Smooth muscle cell (in vitro differentiated cells): Measurements from ENCODE around the gene C2CD2. TPM values are rescaled to one million over a fixed set of nuclear protein-coding genes. Genes with fewer than 3 reads are reported as not detected.

ENCODE experiments used
- DNase-seq: peaks from one replicate; lab custom pipeline; 2025; ENCODE audit not compliant: unreplicated experiment; lab: John Stamatoyannopoulos, UW
- H2AFZ ChIP-seq: fragments of 200-600 bp; sonication (generic); 2 replicates; pipeline ENCODE4 v1.6.0; 2016; ENCODE audit warnings: antibody characterized with exemption, low read depth, mild to moderate bottlenecking
- H3F3A ChIP-seq: fragments of 200-600 bp; sonication (generic); 2 replicates; pipeline ENCODE4 v1.6.0; 2017; ENCODE audit warnings: antibody characterized with exemption, low read depth
- H3K27ac ChIP-seq: fragments of 200-600 bp; sonication (generic); 2 replicates; pipeline ENCODE4 v1.5.1; 2016; ENCODE audit warnings: low read depth, mild to moderate bottlenecking
- H3K27me3 ChIP-seq: fragments of 200-600 bp; sonication (generic); 2 replicates; pipeline ENCODE4 v1.6.1; 2016; ENCODE audit warnings: low read depth, mild to moderate bottlenecking
- H3K36me3 ChIP-seq: fragments of 200-600 bp; sonication (generic); 2 replicates; pipeline ENCODE4 v1.5.1; 2016; ENCODE audit warnings: low read depth
- H3K4me1 ChIP-seq: fragments of 200-600 bp; sonication (generic); 2 replicates; pipeline ENCODE4 v1.5.1; 2016; ENCODE audit warnings: low read depth
- H3K4me2 ChIP-seq: fragments of 200-600 bp; sonication (generic); 2 replicates; pipeline ENCODE4 v1.6.0; 2016; ENCODE audit warnings: mild to moderate bottlenecking
- H3K4me3 ChIP-seq: fragments of 200-600 bp; sonication (generic); 2 replicates; pipeline ENCODE4 v1.5.1; 2016; ENCODE audit warnings: mild to moderate bottlenecking
- H3K79me2 ChIP-seq: fragments of 200-600 bp; sonication (generic); 2 replicates; pipeline ENCODE4 v1.6.0; 2016; ENCODE audit warnings: low read depth, mild to moderate bottlenecking
- H3K9ac ChIP-seq: fragments of 200-600 bp; sonication (generic); 2 replicates; pipeline ENCODE4 v1.6.0; 2016; ENCODE audit warnings: low read depth
- H3K9me3 ChIP-seq: fragments of 200-600 bp; sonication (generic); replicated peaks from 2 replicates; pipeline ENCODE4 v1.5.1; 2016; ENCODE audit warnings: low read depth
- H4K20me1 ChIP-seq: fragments of 200-600 bp; sonication (generic); 2 replicates; pipeline ENCODE4 v1.6.0; 2016; ENCODE audit warnings: low read depth
- CTCF ChIP-seq: fragments of 200-600 bp; sonication (generic); IDR thresholded peaks from 2 replicates; pipeline ENCODE4 v1.5.1; 2017; ENCODE audit warnings: borderline replicate concordance, mild to moderate bottlenecking, antibody characterized with exemption; ENCODE audit not compliant: insufficient read depth, poor library complexity, severe bottlenecking
- WGBS: methylation state at CpG from one replicate; pipeline ENCODE4 v1.1.7; 2016; ENCODE audit warnings: low lambda C conversion rate; 5-methylcytosine and 5-hydroxymethylcytosine counted together
- polyA plus RNA-seq: library from polyadenylated mRNA; unstranded; fragments of >200 nt; fragmentation: Nextera tagmentation; extraction: Ambion mirVana; gene quantifications from 2 replicates; pipeline ENCODE4 v1.2.1, GENCODE V29; 2016
- total RNA-seq: library from RNA; depleted of rRNA; stranded (reverse); fragments of >200 nt; gene quantifications from 2 replicates; pipeline ENCODE4 v1.2.3, GENCODE V29; 2014

The C2CD2 gene
- total and polyA plus RNA-seq, 2 experiments from 2014 or later = 3.4 to 6.1 TPM

- no peaks in the 10 kb centered on the region for H3F3A ChIP-seq
- H4K20me1 ChIP-seq = no peaks in the 10 kb centered on the region
- H3K79me2 ChIP-seq = no peaks in the 10 kb centered on the region
- no peaks in the 10 kb centered on the region for H3K27me3 ChIP-seq
- no peak overlapping the region for H3K4me3 ChIP-seq
- no peak overlapping the region for H3K4me2 ChIP-seq
- no peaks in the 10 kb centered on the region for H3K9me3 ChIP-seq
- H3K4me1 ChIP-seq = no peaks in the 10 kb centered on the region
- WGBS = 90% methylated on average over 20 of the region's 20 CpGs
- no peaks in the 10 kb centered on the region for H3K36me3 ChIP-seq
- H3K27ac ChIP-seq = no peak overlapping the region
- no peak for DNase-seq
- no peak overlapping the region for H3K9ac ChIP-seq
- no peak for TF ChIP-seq CTCF
- H2AFZ ChIP-seq = no peak overlapping the region
Observed at GRCh38 chr21:41970751-41971653, 17.2 kb upstream of the C2CD2 start.

- no peak overlapping the region for H3K27ac ChIP-seq
- no peak overlapping the region for H3K4me2 ChIP-seq
- no peaks in the 10 kb centered on the region for H3K9me3 ChIP-seq
- no peaks in the 10 kb centered on the region for H3K4me1 ChIP-seq
- no peak overlapping the region for H3K9ac ChIP-seq
- WGBS = 95% methylated on average over 5 of the region's 5 CpGs
- no peak overlapping the region for H3K4me3 ChIP-seq
- no peaks in the 10 kb centered on the region for H3K27me3 ChIP-seq
- no peaks in the 10 kb centered on the region for H3K36me3 ChIP-seq
- no peaks in the 10 kb centered on the region for H4K20me1 ChIP-seq
- no peaks in the 10 kb centered on the region for H3K79me2 ChIP-seq
- no peaks in the 10 kb centered on the region for H3F3A ChIP-seq
- TF ChIP-seq CTCF = no peak
- H2AFZ ChIP-seq = no peak overlapping the region
- DNase-seq = no peak
Observed at GRCh38 chr21:41970106-41970391, 16.2 kb upstream of the C2CD2 start.

GRCh38 chr21:41967708-41968107, 13.9 kb upstream of the C2CD2 start:
- 94% methylated on average over 4 of the region's 4 CpGs for WGBS
- Histone ChIP-seq H3F3A (no peaks in the 10 kb centered on the region), H4K20me1 (no peaks in the 10 kb centered on the region), H3K36me3 (no peaks in the 10 kb centered on the region), H2AFZ (no peak overlapping the region), H3K79me2 (no peaks in the 10 kb centered on the region), H3K9me3 (no peaks in the 10 kb centered on the region), H3K4me1 (no peaks in the 10 kb centered on the region), H3K9ac (no peak overlapping the region), H3K27ac (no peak overlapping the region), H3K4me3 (no peak overlapping the region), H3K27me3 (no peaks in the 10 kb centered on the region), H3K4me2 (no peak overlapping the region)
- DNase-seq = no peak
- no peak for TF ChIP-seq CTCF
